NCI-H460 (cell line): ENCODE results near the gene PVALB. TPM values are rescaled to one million over a fixed set of nuclear protein-coding genes. Genes with fewer than 3 reads are reported as not detected.

Source experiments
- DNase-seq: peaks from one replicate; pipeline ENCODE4 v3.0.0-alpha.2; 2016; ENCODE audit warnings: low read depth; ENCODE audit errors: extremely low read depth
- total RNA-seq: library from RNA; depleted of rRNA; stranded (reverse); fragments of >200 nt; shearing (Covaris generic); gene quantifications from 2 replicates; pipeline ENCODE4 v1.2.3, GENCODE V29; 2014

PVALB gene
- total RNA-seq, 1 experiment from 2014 or later = not detected

GRCh38 chr22:36775964-36776669 lies 40.7 kb downstream of the PVALB start, which contains the start of gene IFT27:
Gene IFT27, minus strand, starts transcription at chr22:36776119. Its CDS starts 412 bp downstream, at chr22:36775707.
- peak; percentile 100 for DNase-seq

- no peak for DNase-seq
Observed at GRCh38 chr22:36775586-36775963, 41.3 kb downstream of the PVALB start.

- DNase-seq = peak; percentile 43
Observed at GRCh38 chr22:36773935-36774334, 42.9 kb downstream of the PVALB start.

- DNase-seq = no peak
Observed at GRCh38 chr22:36772451-36772850, 44.4 kb downstream of the PVALB start.

GRCh38 chr22:36771356-36772063 lies 45.3 kb downstream of the PVALB start:
- no peak for DNase-seq

GRCh38 chr22:36770513-36771231 lies 46.2 kb downstream of the PVALB start:
- no peak for DNase-seq

GRCh38 chr22:36769541-36770512 lies 47.0 kb downstream of the PVALB start:
- DNase-seq = no peak

GRCh38 chr22:36768616-36769015 lies 48.2 kb downstream of the PVALB start:
- no peak for DNase-seq

GRCh38 chr22:36768141-36768540 lies 48.7 kb downstream of the PVALB start:
- no peak for DNase-seq

- DNase-seq = no peak
Observed at GRCh38 chr22:36767035-36767775, 49.6 kb downstream of the PVALB start.

GRCh38 chr22:36765943-36766450 lies 50.8 kb downstream of the PVALB start:
- DNase-seq = no peak

- no peak for DNase-seq
Observed at GRCh38 chr22:36765131-36765942, 51.5 kb downstream of the PVALB start.

- no peak for DNase-seq
Observed at GRCh38 chr22:36764641-36765040, 52.2 kb downstream of the PVALB start.

GRCh38 chr22:36764060-36764459 lies 52.8 kb downstream of the PVALB start:
- DNase-seq = no peak

- DNase-seq = no peak
Observed at GRCh38 chr22:36763576-36763975, 53.3 kb downstream of the PVALB start.

GRCh38 chr22:36762687-36763260 lies 54.1 kb downstream of the PVALB start:
- DNase-seq = no peak

- no peak for DNase-seq
Observed at GRCh38 chr22:36761553-36762240, 55.1 kb downstream of the PVALB start.

- DNase-seq = no peak
Observed at GRCh38 chr22:36760786-36761185, 56.0 kb downstream of the PVALB start.
